ENCODE measurements around the gene HTRA3.

HTRA3 gene

GRCh38 chr4:8321220-8321619 is 51.7 kb downstream of the HTRA3 start:
- no peak overlapping the region for H2AFZ ChIP-seq (ENCODE audit: low read depth, low read length)
- H3K9ac ChIP-seq (ENCODE audit: low read length): no peak overlapping the region
- no peaks in the 10 kb centered on the region for H3K27me3 ChIP-seq (ENCODE audit: low read depth, low read length)
- H3K79me2 ChIP-seq (ENCODE audit: low read length): no peaks in the 10 kb centered on the region
- TF ChIP-seq, protein P1, sequence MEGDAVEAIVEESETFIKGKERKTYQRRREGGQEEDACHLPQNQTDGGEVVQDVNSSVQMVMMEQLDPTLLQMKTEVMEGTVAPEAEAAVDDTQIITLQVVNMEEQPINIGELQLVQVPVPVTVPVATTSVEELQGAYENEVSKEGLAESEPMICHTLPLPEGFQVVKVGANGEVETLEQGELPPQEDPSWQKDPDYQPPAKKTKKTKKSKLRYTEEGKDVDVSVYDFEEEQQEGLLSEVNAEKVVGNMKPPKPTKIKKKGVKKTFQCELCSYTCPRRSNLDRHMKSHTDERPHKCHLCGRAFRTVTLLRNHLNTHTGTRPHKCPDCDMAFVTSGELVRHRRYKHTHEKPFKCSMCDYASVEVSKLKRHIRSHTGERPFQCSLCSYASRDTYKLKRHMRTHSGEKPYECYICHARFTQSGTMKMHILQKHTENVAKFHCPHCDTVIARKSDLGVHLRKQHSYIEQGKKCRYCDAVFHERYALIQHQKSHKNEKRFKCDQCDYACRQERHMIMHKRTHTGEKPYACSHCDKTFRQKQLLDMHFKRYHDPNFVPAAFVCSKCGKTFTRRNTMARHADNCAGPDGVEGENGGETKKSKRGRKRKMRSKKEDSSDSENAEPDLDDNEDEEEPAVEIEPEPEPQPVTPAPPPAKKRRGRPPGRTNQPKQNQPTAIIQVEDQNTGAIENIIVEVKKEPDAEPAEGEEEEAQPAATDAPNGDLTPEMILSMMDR (IDR thresholded peaks at IDR 0.05; ENCODE audit: low read depth, low read length): no peak
- no peak for TF ChIP-seq EZH2phosphoT487 (IDR thresholded peaks at IDR 0.05; ENCODE audit: low read depth)
- no peak overlapping the region for H3K4me3 ChIP-seq (ENCODE audit: low read length)
- H3K27ac ChIP-seq (ENCODE audit: low read length): no peak overlapping the region
- H3K9me3 ChIP-seq (ENCODE audit: insufficient read depth, low read length): no peaks in the 10 kb centered on the region
- H3K4me2 ChIP-seq (ENCODE audit: low read length): no peak overlapping the region
- no peaks in the 10 kb centered on the region for H3K4me1 ChIP-seq (ENCODE audit: low read length)
- H3K36me3 ChIP-seq (replicated peaks; ENCODE audit: low read depth, low read length): no peaks in the 10 kb centered on the region
- H4K20me1 ChIP-seq (ENCODE audit: insufficient read depth, low read length): no peaks in the 10 kb centered on the region

- no peaks in the 10 kb centered on the region for H3K36me3 ChIP-seq (replicated peaks; ENCODE audit: low read depth, low read length)
- no peak overlapping the region for H3K4me3 ChIP-seq (ENCODE audit: low read length)
Measured at GRCh38 chr4:8321771-8322170, 52.2 kb downstream of the HTRA3 start.

DNA sequence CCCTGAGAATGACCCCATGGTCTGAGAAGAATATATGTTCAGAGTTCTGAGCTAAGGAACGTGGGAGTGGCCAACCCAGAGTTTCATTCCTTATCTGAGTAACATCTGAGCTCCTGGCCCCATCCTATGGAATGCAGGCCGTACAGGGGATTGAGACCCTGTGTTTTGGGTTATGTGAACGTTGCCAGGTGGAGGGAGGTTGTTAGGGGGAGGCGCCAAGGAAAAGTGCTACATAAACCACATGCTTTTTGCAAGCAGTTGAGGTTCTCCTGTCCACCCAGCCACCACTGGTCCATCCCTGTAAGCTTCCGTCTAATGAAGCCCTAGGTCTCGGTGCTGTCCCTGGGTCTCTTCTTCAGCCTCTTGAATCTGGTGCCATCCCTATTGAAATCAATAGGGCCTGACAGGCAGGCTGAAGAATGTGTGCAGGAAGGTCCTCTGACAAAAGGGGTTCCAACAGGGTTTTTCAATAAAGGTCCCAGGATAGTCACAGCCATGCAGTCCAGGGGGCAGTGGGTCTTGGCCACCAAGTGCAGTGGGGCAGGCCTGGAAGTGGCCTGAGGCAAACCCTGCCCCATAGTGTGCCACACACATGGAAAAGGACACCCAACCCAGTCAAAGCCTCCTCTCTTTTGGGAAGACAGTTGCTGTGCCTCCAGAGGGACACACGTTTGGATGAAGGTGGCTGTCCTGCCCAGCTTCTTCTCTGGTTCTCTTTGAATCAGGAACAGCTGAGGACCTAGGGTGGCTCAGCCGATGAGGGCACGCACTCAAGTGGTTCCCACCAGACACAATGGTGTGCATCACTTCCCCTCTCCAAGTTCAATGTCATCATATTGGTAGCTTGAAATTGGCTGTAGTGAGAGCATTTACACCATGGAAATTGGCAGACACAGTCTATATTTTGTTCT is 53.5 kb downstream of the HTRA3 start:
- Histone ChIP-seq H3K4me1 (ENCODE audit: low read length) (no peaks in the 10 kb centered on the region), H4K20me1 (ENCODE audit: insufficient read depth, low read length) (no peaks in the 10 kb centered on the region), H3K4me3 (ENCODE audit: low read length) (no peak overlapping the region), H2AFZ (ENCODE audit: low read depth, low read length) (no peak overlapping the region), H3K36me3 (replicated peaks; ENCODE audit: low read depth, low read length) (no peaks in the 10 kb centered on the region), H3K9ac (ENCODE audit: low read length) (no peak overlapping the region), H3K79me2 (ENCODE audit: low read length) (no peaks in the 10 kb centered on the region), H3K4me2 (ENCODE audit: low read length) (no peak overlapping the region), H3K27ac (ENCODE audit: low read length) (no peak overlapping the region), H3K27me3 (ENCODE audit: low read depth, low read length) (no peaks in the 10 kb centered on the region), H3K9me3 (ENCODE audit: insufficient read depth, low read length) (no peaks in the 10 kb centered on the region)
- TF ChIP-seq, protein P1 (IDR thresholded peaks at IDR 0.05; ENCODE audit: low read depth, low read length): no peak
- TF ChIP-seq EZH2phosphoT487 (IDR thresholded peaks at IDR 0.05; ENCODE audit: low read depth): no peak

More at GRCh38 chr4:8321771-8322170, 52.2 kb downstream of the HTRA3 start:
- Histone ChIP-seq H3K4me2 (ENCODE audit: low read length) (no peak overlapping the region), H3K27ac (ENCODE audit: low read length) (no peak overlapping the region), H3K4me1 (ENCODE audit: low read length) (no peaks in the 10 kb centered on the region), H3K27me3 (ENCODE audit: low read depth, low read length) (no peaks in the 10 kb centered on the region), H3K9ac (ENCODE audit: low read length) (no peak overlapping the region), H4K20me1 (ENCODE audit: insufficient read depth, low read length) (no peaks in the 10 kb centered on the region), H3K9me3 (ENCODE audit: insufficient read depth, low read length) (no peaks in the 10 kb centered on the region), H2AFZ (ENCODE audit: low read depth, low read length) (no peak overlapping the region), H3K79me2 (ENCODE audit: low read length) (no peaks in the 10 kb centered on the region)
- no peak for TF ChIP-seq EZH2phosphoT487 (IDR thresholded peaks at IDR 0.05; ENCODE audit: low read depth)
- TF ChIP-seq, protein P1 (IDR thresholded peaks at IDR 0.05; ENCODE audit: low read depth, low read length): no peak

DNA sequence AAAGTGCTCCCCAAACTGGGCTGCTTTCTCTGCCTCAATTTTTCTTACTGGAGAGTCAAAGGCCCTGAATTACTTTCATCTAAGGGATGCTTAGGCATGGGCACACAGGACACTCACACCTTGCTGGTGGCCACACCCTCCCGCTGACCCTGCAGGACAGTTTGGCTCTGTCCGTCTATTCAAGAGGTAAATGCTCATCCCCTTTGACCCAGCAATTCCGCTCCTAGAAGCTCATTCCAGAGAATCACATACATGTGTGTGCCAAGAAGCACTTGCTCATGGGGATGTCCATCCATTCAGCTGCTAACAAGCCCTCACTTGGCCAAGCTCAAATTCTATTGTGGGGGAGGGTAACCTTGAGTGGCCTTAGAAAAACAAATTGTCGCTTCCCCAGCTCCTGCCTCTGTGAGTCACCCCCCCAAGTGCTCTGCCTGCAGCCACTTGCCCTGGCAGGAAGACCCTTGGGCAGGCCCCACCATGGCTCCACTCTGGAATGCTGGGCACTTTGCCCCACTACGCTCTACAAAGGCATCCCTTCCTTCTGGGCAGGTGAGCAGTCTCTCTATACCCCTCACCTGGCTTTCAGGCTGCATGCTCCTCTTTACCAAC is 54.5 kb downstream of the HTRA3 start:
- no peaks in the 10 kb centered on the region for H4K20me1 ChIP-seq (ENCODE audit: insufficient read depth, low read length)
- no peak overlapping the region for H3K4me3 ChIP-seq (ENCODE audit: low read length)
- H3K27me3 ChIP-seq (ENCODE audit: low read depth, low read length): no peaks in the 10 kb centered on the region
- H3K27ac ChIP-seq (ENCODE audit: low read length): no peak overlapping the region
- H3K4me1 ChIP-seq (ENCODE audit: low read length): no peaks in the 10 kb centered on the region
- TF ChIP-seq, protein P1 (IDR thresholded peaks at IDR 0.05; ENCODE audit: low read depth, low read length): no peak
- TF ChIP-seq EZH2phosphoT487 (IDR thresholded peaks at IDR 0.05; ENCODE audit: low read depth): no peak
- no peaks in the 10 kb centered on the region for H3K36me3 ChIP-seq (replicated peaks; ENCODE audit: low read depth, low read length)
- H3K9ac ChIP-seq (ENCODE audit: low read length): no peak overlapping the region
- no peak overlapping the region for H2AFZ ChIP-seq (ENCODE audit: low read depth, low read length)
- H3K9me3 ChIP-seq (ENCODE audit: insufficient read depth, low read length): no peaks in the 10 kb centered on the region
- H3K4me2 ChIP-seq (ENCODE audit: low read length): no peak overlapping the region
- no peaks in the 10 kb centered on the region for H3K79me2 ChIP-seq (ENCODE audit: low read length)
